HG03378 (cell line): ENCODE measurements around the gene HAPLN2.

Experiments
- ATAC-seq: cut with Tn5 transposase; IDR thresholded peaks from one replicate; pipeline ENCODE4 v1.9.1; 2021; ENCODE audit warnings: mild to moderate bottlenecking, moderate library complexity; ENCODE audit not compliant: unreplicated experiment

The HAPLN2 gene

DNA sequence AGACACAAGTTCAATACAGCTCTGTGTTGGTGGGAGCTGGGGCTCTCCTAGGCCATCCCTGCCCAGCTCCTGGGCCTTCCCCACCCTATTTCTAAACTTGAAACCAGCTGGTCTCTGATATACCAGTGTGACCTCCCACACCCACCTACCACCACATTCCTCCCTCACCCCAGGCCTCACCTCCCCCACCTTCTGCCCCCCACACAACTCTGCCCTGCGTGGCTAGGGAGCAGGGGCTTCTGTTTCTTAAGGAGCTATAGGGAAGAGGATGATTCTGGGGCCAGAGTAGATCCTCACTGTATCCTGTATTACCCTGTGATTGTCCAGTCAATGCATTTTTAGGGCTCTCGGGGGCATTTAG is 41.5 kb downstream of the HAPLN2 start:
- ATAC-seq: no peak

DNA sequence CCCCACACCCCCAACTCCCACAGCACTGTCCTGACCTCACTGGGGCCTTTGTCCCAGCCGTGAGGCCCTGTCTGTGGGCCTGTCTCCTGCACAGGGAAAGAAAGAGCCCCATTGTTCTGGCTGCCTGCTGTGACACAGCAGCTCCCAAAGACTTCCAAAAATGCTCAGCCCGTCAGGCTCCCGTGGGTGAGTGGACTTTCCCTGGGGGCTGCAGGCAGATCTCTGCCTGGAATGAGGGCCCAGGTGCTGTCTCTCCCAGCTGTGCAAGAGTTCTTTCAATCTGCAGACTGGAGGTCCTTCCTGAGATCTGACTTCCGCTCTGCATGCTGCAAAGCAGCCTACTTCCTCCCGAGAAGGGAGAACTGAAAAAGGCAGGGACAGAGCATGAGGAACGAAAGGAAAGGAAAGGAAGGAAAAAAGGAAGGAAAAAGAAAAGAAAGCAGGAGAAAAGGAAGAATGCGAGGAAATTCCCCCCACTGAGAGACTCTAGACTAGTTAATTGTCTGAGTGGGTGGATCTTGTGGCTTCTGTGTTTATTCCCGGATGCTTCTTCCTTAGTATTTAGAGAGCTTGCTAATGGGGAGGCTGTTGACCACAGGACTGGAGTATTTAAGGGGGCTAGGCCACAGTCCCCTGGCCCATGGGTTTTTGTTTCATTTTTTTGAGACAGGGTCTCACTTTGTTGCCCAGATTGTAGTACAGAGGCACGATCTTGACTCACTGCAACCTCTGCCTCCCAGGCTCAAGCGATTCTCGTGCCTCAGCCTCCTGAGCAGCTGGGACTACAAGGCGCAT is 43.0 kb downstream of the HAPLN2 start:
- ATAC-seq: no peak

DNA sequence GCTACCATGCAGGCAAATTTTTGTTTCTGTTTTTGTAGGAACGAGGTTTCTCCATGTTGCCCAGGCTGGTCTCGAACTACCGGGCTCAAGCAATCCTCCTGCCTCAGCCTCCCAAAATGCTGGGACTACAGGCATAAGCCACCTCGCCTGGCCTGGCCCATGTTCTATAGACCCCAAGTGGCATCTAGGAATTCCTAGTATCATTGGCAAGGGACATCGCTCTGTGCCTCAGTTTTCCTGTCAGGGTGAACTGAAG is 43.5 kb downstream of the HAPLN2 start:
- ATAC-seq: no peak

DNA sequence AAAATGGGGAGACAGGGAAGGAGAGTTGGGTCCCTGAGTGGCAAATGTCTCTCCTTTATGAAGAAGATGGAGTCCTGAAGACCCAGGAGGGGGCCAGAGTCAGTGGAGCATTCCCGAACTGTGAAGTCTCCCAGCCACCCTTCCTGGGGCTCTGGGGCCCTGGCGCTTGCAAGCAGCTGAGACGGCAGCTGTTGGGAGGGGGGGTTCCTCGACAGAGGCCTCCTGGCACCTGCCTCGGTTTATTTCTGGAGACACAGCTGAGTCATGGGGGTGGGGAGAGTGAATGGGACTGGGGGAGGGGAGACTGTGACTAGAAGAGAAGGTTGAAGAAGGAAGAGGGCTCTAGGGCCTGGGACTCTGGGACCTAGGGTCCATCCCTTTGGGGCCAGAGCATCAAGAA is 44.0 kb downstream of the HAPLN2 start:
- no peak for ATAC-seq

DNA sequence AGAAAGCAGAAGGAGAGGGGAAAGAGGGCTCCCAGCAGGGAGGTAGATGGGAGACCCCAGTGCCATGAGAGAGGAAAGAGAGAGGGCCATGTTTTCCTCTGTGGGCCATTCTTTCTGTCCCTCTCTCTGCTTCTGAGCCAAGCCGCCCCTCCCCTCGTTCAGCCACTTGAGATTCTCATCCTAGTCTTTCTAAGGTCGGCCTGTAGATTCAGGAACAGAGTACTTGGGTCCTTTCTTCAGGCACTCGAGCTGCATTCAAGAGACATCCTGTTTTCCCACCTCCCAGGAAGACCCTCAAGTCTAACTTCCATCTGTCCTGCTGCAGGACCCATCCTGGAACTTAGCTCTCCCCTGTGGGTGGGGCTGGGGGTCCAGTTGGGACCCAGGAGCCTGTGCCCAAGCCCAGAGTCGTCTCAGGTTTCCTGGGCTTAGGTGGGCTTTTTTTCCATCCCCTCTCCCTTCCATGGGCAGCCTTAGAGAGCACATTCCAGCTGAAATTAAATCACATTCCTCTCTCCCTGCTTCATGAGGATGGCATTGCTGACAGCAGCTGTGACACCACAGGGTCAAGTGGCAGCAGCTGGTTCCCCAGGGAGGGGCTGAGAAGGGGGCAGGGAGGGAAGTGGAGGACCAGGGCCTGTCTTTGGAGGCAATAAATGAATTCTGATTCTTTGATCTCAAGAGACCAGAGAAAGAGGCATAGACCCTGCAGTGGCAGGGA is 45.0 kb downstream of the HAPLN2 start:
- ATAC-seq: no peak

DNA sequence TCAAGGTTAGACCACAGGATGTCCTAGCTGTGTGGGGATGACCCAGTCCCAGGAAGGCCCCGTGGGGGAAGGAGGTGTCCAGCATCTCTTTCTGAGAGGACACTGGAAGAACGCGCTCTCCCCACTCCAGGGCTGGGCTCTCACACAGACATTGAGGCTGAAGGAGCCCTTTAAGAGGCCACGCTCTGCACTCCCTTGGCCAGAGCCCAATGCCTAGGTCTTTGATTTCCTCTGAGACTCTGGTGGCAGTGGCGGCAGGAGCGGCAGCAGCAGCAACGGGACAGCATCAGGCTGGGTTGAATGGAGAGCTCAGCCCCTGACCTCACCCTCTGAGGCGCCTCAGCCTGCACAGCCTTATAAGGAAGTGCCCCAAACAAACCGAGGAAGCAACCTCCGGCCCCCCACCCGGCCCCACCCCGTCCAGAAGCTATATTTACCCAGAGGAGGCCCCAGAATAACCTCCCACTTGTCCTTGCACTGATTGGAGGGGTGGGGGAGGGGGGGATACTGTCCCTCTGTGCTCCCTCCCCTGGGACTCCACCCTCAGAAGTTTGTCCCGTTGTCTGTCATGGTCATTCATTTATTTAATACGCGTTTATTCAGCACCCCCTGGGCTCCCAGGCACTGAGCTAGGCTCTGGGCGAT is 45.7 kb downstream of the HAPLN2 start:
- no peak for ATAC-seq

DNA sequence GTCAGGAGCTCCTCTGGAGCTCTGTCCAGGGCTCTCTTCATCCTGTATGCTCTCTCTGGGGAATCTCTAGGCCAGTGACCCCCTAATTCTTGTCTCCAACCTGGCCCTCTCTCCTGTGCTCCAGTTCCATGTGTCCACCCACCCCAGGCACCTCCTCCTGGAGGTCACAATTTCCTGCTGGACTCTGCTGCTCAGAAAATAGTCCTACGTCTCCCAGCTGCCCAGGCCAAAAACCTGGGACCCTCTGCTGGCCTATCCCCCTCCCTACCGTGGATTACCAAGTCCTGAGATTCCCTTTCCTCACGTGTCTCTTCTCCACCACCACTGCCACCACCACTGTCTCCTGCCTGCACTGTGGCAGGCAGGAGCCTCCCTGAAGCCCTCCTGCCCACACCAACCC is 46.3 kb downstream of the HAPLN2 start:
- ATAC-seq: no peak

DNA sequence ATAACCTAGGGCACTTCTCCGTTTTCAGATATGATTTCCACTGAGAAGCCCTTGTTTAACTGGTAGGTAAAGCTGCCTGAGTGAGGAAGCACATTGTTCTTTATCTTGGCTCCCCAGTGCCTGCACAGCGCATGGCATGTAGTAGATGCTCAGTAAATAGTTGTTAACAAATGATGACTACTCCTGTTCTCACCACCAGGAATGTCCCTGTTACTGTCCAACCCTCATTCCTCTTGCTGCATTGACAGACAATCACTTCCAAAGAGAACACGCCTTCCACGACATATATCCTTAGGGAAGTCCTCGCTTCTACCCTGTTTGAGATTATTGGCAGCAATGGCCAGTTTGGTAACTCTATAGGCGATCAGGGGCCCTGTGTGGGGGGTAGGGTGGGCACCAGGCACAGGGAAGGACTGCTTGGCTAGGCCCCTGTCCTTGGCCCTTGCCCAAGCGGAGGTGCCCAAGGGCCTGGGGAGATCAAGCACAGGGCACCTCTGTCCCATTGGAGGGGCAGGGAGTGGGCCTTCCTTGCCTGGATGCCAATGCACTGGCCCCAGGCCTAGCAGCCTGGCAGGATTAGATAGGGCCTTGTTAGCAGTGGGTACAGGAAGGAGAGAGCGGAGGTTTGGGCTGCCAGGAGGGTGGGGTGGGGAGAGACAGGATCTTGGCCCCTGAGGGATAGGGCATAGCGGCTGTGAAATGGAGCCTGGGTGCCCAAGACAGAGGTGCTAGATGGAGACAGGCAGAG is 47.8 kb downstream of the HAPLN2 start:
- no peak for ATAC-seq

DNA sequence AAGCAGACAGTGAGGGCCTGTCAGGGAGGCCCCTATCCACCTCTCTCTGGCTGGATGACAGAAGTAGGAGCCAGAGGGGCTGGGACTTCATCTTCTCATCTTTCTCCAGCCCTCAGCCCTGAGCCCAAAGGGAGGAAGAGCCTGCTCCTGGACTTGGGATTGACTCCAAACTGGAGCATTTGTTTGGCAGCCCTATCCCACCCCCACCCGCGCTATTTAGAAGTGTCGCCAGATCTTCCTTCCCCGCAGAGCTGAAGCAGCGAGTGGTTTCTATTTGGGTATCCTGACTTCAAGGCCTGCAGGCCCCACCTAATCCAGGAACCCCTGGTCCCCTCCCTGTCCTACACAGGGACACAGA is 48.4 kb downstream of the HAPLN2 start:
- no peak for ATAC-seq

DNA sequence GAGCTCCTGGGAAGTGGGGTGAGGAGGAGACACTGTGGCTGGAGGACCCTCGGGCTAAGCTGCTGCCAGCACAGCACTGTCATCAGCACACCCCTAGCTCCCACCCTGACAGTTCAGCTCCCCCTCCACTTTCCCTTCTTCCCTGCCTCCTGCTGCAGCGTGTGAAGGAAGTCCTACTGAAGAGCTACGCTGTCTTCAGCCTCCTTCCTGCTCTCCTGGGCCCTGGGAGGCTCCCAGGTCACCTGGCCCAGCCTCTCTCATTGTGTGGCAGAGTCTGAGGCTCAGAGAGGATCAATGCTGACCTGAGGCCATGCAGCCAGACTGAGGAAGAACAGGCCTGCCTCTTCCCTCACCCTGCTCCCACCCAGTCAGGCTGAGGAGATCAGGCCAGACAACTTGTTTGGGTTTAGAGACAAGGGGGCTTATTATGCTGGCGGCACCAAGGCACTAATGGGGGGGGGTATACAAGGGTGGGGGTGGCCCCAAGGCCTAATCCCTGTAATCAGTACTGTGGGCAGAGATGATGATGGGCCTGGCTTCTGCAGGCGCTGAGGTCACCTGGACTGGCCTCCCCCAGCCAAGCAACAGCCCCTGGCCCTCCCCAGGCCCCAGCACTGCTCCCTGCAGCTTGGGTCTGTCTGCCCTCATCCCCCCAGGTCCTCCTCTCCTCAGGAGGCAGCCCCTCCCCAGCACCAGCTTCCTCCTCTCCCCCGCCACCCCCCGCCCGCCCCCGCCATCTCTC is 48.9 kb downstream of the HAPLN2 start:
- ATAC-seq: no peak

DNA sequence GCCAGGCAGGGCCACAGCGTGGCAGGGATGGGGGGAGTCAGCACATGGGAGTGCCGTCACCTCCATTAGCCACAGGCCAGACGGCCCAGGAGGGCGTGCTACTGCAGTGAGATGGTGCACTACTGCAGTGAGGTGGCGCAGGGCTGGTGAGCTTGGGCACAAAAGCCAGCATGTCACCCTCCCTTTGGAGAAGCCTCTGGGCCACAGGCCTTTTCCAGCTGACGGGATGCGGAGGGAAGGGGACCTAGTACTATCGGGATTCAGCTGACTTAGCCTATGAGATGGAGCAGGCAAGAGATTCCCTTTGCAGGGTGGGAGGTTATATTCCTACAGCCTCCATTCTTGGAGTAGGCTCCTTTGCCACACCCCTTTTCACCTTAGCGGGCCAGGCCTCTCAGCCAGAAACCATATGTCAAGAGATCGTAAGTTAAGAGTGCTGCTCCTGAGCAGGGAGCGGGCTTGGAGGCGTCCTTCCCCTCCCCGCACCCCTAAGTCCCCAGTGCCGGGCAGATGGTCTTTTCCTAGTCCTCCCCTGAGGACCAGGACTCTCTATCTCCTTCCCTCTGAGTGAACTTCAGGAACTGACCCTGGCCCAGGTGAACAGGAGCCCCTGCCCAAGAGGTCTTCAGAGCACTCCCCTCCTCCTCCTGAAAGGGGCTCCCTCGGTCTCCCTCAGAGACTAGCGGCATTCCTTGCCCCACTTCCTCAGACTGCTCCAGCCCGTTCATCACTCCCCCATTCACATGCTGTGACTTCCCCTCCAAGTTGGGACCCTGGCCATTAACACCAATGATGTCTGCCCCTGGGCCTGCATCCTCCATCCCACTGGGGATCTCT is 49.8 kb downstream of the HAPLN2 start:
- no peak for ATAC-seq

DNA sequence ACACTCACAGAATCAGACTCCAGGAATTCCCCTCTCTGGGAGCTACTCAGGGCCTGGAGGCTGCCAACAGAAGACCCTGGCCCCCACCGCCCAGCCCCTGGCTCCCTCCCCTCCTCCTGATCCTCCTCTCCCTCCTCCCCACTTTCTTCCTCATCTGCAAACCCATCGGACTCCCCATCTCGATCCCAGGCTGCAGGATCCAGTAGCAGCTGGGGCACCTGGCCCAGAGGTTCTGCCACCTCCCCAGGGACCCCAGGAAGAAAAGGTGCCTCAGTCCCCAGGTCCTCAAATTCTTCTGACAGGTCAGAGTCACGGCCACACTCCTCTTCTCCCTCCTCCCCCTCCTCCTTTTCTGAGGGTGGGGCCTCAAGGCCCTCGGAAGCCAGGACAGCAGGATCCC is 50.6 kb downstream of the HAPLN2 start:
- ATAC-seq: no peak

DNA sequence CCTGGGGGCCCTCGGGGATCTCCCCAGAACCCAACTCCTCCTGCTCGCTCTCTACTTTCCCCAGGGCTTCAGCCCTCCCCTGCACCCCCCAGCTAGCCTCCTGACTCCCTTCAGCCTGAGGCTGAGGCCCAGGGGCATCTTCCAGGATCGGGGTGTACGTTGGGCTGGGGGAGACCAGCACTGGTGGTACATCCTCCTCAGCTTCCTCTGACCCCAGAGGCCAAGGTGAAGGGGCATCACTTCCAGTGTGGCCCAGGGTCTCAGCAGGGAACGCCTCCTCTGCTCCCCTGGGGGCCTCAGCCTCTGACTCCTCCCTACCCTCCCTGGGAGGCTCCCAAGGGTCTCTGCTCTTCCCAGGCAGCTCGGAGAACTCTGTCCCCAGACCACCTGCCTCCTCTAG is 51.1 kb downstream of the HAPLN2 start:
- ATAC-seq: no peak

DNA sequence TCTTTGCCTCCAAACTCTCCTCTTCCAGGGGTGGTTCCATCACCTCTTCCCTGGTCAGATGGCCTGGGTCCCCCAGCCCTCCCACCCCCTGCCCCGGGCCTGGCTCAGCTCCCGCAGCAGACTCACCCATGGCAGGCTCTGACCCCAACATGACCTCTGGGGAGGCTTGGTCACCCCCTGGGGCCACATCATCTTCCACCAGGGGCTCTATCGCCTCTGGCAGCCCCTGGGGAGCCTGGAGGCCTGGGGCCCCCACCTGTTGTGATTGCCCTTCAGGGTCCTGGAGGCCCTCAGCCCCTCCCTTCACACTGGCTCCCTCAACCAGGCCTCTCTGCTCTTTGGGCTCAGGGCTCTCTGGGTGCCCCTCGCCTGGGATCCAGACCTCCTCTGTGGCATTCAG is 51.6 kb downstream of the HAPLN2 start:
- no peak for ATAC-seq

DNA sequence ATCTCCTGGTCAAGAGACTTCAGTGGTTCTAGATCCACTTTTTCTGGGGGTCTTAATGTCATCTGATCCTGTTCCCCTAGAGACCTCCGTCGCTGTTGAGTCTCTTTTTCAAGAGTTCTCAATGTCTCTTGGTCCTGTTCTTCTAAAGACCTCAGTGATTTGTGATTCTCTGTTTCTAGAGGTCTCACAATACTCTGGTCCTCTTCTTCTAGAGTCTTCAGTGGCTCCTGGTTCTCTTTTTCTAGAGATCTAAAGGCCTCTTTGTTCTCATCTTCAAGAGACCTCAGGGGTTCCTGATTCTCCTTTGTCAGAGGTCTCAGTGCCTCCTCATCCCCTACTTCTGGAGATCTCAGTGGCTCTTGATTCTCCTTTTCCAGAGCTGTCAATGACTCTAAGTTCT is 52.6 kb downstream of the HAPLN2 start:
- ATAC-seq: no peak

DNA sequence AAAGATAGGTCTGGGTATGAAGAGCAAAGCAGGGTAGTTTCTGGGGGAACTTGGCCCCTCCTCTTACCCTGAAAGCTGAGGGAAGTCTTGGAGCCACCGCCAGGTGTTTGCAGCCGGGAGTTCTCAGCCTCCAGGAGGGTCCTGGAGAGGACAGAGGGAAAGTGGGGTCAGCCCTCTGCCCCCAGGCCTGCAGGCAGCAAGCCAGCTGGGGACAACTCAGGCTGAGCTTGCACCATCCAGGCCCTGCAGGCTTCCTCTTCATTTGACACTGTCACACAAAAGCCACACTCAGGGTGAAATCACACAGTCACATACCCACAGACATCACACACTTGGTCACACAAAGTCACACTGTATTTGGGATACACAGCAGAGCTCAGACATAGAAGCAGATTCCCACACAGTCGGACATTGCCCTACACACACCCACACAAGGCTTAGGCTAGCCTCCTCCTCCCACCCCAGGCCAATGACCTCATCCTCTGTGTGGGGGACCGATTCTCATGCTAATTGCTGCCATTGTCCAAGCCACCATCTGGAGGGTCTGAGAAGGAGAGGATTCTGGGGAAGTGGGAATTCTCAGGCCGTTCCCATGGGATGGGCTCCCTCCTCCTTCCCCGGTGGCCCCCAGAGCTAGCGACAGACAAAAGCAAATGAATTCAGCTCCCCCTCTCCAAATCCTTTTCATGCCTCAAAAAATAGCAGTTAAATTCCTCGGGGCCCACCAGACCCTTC is 54.3 kb downstream of the HAPLN2 start:
- ATAC-seq: no peak
